Duodenal mucosa (tissue), 2 donors: ENCODE results near the gene CDC16.
"Not testable (repeated sequence)": the region's sequence is repeated elsewhere in the genome, so short reads cannot be mapped to it uniquely, and the experiment has no call there.

Experiments
- H3K27ac ChIP-seq: one replicate; pipeline ENCODE4 v1.7.0; 2013; ENCODE audit warnings: low read depth, low read length
- H3K27me3 ChIP-seq, 2 donors: one replicate each; pipeline ENCODE4 v1.7.0; 2013; ENCODE audit warnings: low read length in 2 of 2, control low read depth in 1 of 2; ENCODE audit not compliant: insufficient read depth in 2 of 2, control insufficient read depth in 1 of 2
- H3K36me3 ChIP-seq, 2 donors: one replicate each; pipeline ENCODE4 v1.7.0; 2013; ENCODE audit warnings: low read length in 2 of 2, control low read depth in 1 of 2; ENCODE audit not compliant: insufficient read depth in 2 of 2, control insufficient read depth in 1 of 2
- H3K4me1 ChIP-seq, 2 donors: one replicate each; pipeline ENCODE4 v1.7.0; 2013; ENCODE audit warnings: low read length in 2 of 2, control low read depth in 1 of 2; ENCODE audit not compliant: insufficient read depth in 2 of 2, control insufficient read depth in 1 of 2
- H3K4me3 ChIP-seq, 2 donors: one replicate each; pipeline ENCODE4 v1.7.0; 2013; ENCODE audit warnings: low read length in 2 of 2, low read depth in 1 of 2
- H3K9ac ChIP-seq, 2 donors: one replicate each; pipeline ENCODE4 v1.7.0; 2013; ENCODE audit warnings: low read length in 2 of 2, low read depth in 1 of 2
- H3K9me3 ChIP-seq, 2 donors: one replicate each; pipeline ENCODE4 v1.7.0; 2013; ENCODE audit warnings: low read length in 2 of 2, control low read depth in 1 of 2; ENCODE audit not compliant: control insufficient read depth in 1 of 2

Gene CDC16

GRCh38 chr13:114234645-114235421 is at the start of gene CDC16:
Gene CDC16 (plus strand): TSS chr13:114234897. CDS start chr13:114235085, 188 bp downstream.
- no peaks in the 10 kb centered on the region for H3K9me3 ChIP-seq
- H3K27ac ChIP-seq, result peak within 1 kb of the TSS; percentile 87
- peak within 1 kb of the TSS; percentile 60 to 80 for H3K9ac ChIP-seq
- H3K36me3 ChIP-seq, result peaks cover 17 to 25% of the 10 kb centered on the region in 2 donors
- peak within 1 kb of the TSS; percentile 65 to 85 for H3K4me3 ChIP-seq
- H3K4me1 ChIP-seq, result peaks cover 5 to 8% of the 10 kb centered on the region in 2 donors
- no peaks in the 10 kb centered on the region for H3K27me3 ChIP-seq

GRCh38 chr13:114185182-114185971 is 49.3 kb upstream of the CDC16 start:
- peaks cover 5 to 8% of the 10 kb centered on the region in 2 donors for H3K9me3 ChIP-seq
- no peaks in the 10 kb centered on the region for H3K27me3 ChIP-seq
- no peak overlapping the region for H3K27ac ChIP-seq
- no peak overlapping the region for H3K9ac ChIP-seq
- no peak overlapping the region for H3K4me3 ChIP-seq
- H3K36me3 ChIP-seq, result no peaks in the 10 kb centered on the region
- H3K4me1 ChIP-seq, result no peaks in the 10 kb centered on the region

- H3K36me3 ChIP-seq, result no peaks in the 10 kb centered on the region
- H3K9me3 ChIP-seq, result no peaks in the 10 kb centered on the region
- no peaks in the 10 kb centered on the region for H3K4me1 ChIP-seq
- no peak overlapping the region for H3K4me3 ChIP-seq
- no peak overlapping the region for H3K27ac ChIP-seq
- H3K27me3 ChIP-seq, result no peaks in the 10 kb centered on the region
- H3K9ac ChIP-seq, result no peak overlapping the region
Measured at GRCh38 chr13:114194853-114195252, 39.8 kb upstream of the CDC16 start.

- no peaks in the 10 kb centered on the region for H3K36me3 ChIP-seq
- H3K9ac ChIP-seq, result no peak overlapping the region
- H3K27me3 ChIP-seq, result no peaks in the 10 kb centered on the region
- no peak overlapping the region for H3K27ac ChIP-seq
- no peaks in the 10 kb centered on the region for H3K9me3 ChIP-seq
- H3K4me1 ChIP-seq, result no peaks in the 10 kb centered on the region
- no peak overlapping the region for H3K4me3 ChIP-seq
Measured at GRCh38 chr13:114196629-114197028, 38.1 kb upstream of the CDC16 start.

- no peak overlapping the region for H3K4me3 ChIP-seq
- H3K4me1 ChIP-seq, result no peaks in the 10 kb centered on the region
- no peaks in the 10 kb centered on the region for H3K36me3 ChIP-seq
- no peak overlapping the region for H3K9ac ChIP-seq
- H3K27me3 ChIP-seq, result no peaks in the 10 kb centered on the region
- H3K27ac ChIP-seq, result no peak overlapping the region
- H3K9me3 ChIP-seq, result no peaks in the 10 kb centered on the region
Measured at GRCh38 chr13:114198556-114198955, 36.1 kb upstream of the CDC16 start.

GRCh38 chr13:114199526-114199925 is 35.2 kb upstream of the CDC16 start:
- not testable (repeated sequence) for H3K36me3 ChIP-seq, H3K4me1 ChIP-seq, H3K9me3 ChIP-seq, H3K27me3 ChIP-seq, H3K4me3 ChIP-seq, H3K9ac ChIP-seq, H3K27ac ChIP-seq

GRCh38 chr13:114199954-114200353 is 34.7 kb upstream of the CDC16 start:
- Histone ChIP-seq H3K27ac (no peak overlapping the region), H3K9ac (no peak overlapping the region), H3K4me3 (no peak overlapping the region), H3K36me3 (no peaks in the 10 kb centered on the region), H3K27me3 (no peaks in the 10 kb centered on the region), H3K4me1 (no peaks in the 10 kb centered on the region), H3K9me3 (no peaks in the 10 kb centered on the region)

GRCh38 chr13:114200399-114200911 is 34.2 kb upstream of the CDC16 start:
- Histone ChIP-seq H3K27me3 (no peaks in the 10 kb centered on the region), H3K9ac (no peak overlapping the region), H3K4me1 (no peaks in the 10 kb centered on the region), H3K27ac (no peak overlapping the region), H3K9me3 (no peaks in the 10 kb centered on the region), H3K36me3 (no peaks in the 10 kb centered on the region), H3K4me3 (no peak overlapping the region)

- Histone ChIP-seq H3K9me3 (peaks cover 0 to 3% of the 10 kb centered on the region in 2 donors), H3K4me1 (no peaks in the 10 kb centered on the region), H3K27me3 (no peaks in the 10 kb centered on the region), H3K36me3 (no peaks in the 10 kb centered on the region), H3K27ac (no peak overlapping the region), H3K9ac (no peak overlapping the region), H3K4me3 (no peak overlapping the region)
Measured at GRCh38 chr13:114202581-114202980, 32.1 kb upstream of the CDC16 start.

GRCh38 chr13:114203536-114203935 is 31.2 kb upstream of the CDC16 start:
- H3K4me3 ChIP-seq, result no peak overlapping the region
- H3K4me1 ChIP-seq, result no peaks in the 10 kb centered on the region
- H3K9ac ChIP-seq, result no peak overlapping the region
- no peaks in the 10 kb centered on the region for H3K27me3 ChIP-seq
- peaks cover 0 to 3% of the 10 kb centered on the region in 2 donors for H3K9me3 ChIP-seq
- no peak overlapping the region for H3K27ac ChIP-seq
- H3K36me3 ChIP-seq, result no peaks in the 10 kb centered on the region
